Endothelial cell of coronary artery (primary cell): ENCODE results near the gene ACLY. TPM values are rescaled to one million over a fixed set of nuclear protein-coding genes. Genes with fewer than 3 reads are reported as not detected.

Experiments
- total RNA-seq: library from RNA; depleted of rRNA; stranded (reverse); fragments of >200 nt; gene quantifications from 2 replicates; pipeline ENCODE4 v1.2.3, GENCODE V29; 2014

ACLY gene
- 202 and 207 TPM in 2 replicates for total RNA-seq

DNA sequence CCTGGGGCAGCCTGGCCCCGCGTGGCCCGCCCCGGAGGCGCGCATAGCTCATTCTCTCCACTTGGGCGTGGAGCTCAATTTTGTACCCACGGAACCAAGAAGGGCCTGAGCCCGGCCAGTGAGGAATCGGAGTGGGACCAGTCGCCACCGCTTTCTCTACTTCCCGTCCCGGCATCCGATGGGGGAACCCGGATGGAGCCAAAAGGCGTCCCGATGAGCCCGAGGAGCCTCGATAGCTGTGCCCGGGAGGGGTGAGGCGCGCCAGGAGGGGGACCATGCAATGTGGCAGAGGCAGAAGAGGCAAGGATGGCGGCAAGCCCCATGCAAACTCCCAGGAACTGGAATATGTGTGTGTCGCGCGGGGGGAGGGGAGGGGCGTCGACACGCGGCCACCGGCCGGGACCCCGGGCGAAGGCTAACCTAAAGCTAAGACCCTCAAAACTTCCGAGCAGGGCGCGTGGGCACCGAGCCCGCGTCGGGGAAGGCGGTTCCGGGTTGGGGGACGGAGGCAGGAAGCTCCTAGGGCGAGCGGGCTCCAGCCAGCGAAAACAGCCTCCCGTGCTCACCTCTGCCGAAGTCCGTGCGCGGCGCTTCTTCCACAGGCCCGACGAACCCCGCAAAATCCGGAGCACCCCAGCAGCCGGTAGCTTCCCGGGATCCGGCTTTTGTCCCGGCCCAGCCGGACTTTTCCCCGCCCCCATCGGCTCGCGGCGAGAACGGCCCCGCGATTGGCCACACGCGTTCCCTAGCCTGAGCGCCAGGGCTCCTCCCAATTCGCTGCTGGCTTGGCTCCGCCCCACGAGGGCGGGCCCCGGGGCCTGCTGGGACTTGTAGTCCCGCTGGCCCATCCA is at the start of gene ACLY:
Gene ACLY, minus strand, starts transcription at position 638 of the 851 bp plus-strand sequence. CDS start 5,078 bp downstream, outside the sequence.

DNA sequence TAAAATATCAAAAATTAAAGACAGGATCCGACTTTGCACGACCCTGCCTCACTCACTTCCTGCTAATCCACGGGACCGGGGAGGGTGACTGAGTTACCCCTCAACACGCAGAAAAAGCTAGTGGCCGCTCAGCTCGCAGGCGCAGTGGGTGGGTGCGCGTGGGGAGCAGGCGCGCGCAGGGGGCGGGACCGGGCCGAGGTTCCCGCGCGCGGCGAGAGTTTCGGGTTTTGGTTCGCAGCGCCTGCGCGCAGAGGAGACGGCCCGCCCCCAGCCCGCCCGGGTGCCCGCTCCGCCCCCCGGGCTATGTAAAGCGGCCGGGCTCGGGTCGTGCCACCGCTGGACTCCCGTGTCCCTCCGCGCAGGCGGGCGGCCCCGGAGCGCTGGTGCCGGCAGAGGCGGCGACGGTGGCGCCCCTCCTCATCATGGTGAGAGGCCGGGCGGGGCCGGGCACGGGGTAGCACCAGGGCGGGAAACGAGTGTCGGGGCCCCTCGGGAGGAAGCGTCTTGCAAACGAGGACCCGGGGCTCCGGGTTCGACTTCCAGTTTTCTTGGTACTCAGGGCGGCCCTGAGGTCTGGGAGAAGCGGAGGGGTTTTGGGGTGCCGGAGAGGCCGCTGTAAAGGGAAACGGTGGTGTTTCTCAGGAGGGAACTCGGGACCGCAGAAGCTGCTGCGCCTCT is 47.9 kb upstream of the ACLY start, which contains the start of gene CNP:
Gene CNP, plus strand, starts transcription at position 333 of the 678 bp plus-strand sequence. Its CDS starts 90 bp downstream, at position 423.

DNA sequence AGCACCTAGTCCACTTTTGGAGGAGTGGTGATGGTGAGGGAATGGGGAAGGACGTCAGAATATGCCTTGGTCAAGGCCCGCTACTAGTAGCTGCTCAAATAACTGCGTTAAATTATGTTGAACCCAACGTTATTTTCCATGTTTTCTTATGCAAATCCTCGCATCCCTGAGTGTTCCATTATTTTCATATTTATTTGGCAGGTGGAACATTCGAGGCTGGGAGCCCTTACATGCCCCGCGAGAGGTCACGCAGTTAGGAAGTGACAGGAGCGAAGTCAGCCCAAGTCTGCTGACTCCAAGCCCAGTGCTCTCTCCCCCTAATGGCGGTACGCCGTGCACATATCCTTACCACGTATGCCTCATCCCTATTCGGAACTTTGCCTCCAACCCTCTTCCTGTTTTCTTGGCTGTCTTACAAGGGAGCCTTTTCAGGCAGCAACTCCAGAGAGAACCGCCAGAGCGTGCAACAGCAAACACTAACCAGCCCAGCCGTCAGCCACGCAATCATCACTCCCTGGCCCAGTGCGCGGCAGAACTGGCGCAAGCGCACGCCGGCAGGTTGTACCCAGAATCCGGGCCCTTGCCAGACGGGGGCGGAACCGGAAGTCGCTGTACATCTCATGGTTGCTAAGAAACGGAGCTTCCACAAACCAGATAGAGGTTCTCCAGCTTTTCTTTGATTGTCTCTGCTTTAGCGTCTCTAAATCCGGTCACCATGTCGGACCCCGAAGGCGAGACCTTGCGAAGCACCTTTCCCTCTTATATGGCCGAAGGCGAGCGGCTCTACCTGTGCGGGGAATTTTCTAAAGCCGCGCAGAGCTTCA is 11.5 kb upstream of the ACLY start, which contains the start of gene ODAD4:
Gene ODAD4, plus strand, starts transcription at position 609 of the 824 bp plus-strand sequence. Its CDS starts 107 bp downstream, at position 716.

DNA sequence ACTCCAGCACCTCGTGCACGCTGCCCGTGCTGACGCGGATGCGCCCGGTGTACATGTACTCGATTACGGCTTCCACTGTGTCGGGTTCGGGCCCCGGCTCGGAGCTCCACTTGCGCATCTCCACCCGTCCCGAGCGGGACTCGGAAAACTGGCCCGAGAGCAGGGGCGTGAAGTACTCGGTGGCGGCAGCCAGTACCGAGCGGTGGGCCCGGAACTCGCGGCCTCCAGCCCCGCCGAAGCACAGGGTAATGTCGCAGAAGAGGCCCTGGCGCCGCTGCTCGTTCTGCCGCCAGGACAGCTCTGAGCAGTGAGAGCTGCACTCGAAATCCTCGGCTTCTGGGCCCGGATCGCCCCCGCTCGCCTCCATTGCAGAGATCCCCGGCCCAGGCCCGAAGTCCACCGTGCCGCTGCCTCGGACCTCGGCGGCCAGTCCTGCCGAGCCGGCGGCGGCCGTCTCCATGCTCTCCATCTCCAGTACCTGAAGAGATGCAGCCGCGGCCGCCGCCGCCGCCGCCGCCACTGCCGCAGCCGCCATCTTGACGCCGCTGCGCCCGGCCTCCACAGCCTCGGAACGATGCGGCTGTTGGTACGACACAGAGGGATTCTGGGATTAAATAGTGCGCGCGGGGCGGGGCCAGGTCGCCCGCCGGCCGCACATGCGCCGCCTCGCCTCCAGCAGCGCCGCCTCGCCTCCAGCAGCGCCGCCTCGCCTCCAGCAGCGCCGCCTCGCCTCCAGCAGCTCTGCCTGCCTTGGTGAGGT is 53.7 kb downstream of the ACLY start, which contains the start of gene KLHL11:
Gene KLHL11, minus strand, starts transcription at position 588 of the 760 bp plus-strand sequence. Its CDS starts 53 bp downstream, at position 535.

DNA sequence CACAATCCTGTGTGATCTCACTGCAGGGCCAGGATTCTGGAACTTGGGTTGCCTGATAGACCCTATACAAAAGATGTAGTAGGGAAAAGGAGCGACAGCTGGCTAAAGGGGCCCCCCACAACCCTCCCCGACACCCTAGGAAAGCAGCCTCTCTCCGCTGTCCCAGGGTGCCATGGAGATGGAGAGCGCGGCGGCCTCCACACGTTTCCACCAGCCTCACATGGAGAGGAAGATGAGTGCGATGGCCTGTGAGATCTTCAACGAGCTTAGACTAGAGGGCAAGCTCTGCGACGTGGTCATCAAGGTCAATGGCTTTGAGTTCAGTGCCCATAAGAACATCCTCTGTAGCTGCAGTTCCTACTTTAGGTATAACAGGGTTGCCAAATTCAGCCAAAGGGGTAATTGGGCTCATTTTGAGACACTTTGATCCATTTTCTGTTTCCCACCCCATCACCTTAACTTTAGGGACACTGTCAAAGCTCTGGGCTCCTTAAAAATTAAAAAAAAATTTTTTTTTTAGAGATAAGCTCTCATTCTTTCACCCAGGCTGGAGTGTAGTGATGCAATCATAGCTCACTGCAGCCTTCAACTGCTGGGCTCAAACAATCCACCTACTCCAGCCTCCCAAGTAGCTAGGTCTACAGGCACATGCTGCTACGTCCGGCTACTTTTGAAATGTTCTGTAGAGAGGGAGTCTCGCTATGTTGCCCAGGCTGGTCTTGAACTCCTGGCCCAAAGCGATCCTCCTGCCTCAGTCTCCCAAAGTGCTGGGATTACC is 80.8 kb downstream of the ACLY start, which contains the start of gene KLHL10:
Gene KLHL10, plus strand, starts transcription at position 65 of the 778 bp plus-strand sequence. Its CDS starts 108 bp downstream, at position 173.

DNA sequence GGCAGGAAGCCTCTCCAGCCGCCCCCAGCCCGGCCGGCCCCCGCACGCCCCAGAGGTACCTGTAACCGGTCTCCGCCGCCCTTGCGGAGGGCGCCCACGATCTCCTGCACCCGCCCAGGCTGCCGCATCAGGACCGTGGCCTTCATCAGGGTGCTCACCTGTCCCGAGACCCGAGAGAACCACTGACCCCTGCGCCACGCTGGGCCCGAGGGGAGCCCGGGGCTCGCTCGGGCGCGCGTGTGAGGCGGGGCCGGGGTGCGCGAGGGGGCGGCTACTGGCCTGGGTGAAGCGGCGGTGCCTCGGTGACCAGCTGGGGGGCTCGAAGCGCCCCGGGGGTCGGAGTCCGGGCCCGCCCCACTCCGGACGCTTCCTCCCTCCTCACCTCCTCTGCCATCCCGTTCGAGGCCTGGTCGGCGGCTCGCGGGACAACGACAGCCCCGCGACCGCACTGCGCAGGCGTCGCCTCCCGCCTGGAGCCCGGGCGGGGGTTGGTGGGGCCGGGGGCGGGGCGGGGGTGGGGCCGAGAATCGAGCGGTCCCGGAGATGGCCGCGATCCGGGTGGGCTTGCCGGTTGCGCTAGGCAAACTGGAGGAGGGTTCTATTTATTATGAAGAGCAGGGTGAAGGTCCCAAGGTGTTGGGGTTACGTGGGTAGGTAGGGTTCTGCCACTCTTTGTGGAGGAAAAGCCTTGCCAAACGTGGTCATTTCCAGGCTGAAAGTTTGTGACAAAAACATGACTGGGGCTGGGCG is 82.8 kb downstream of the ACLY start, which contains the start of gene NT5C3B:
Gene NT5C3B, minus strand, starts transcription at position 433 of the 750 bp plus-strand sequence. Its CDS starts 39 bp downstream, at position 394.

Other genes with a start within 250 kb of the ACLY start
- 68.4 and 86.9 TPM in 2 replicates for gene EIF1, start 230.1 kb downstream of the ACLY start, total RNA-seq
- not detected in 2 replicates for gene GAST, start 206.6 kb downstream of the ACLY start, total RNA-seq
- 0.28 and 0.36 TPM in 2 replicates for gene HAP1, start 184.3 kb downstream of the ACLY start, total RNA-seq
- 79.8 and 113 TPM in 2 replicates for gene JUP, start 132.2 kb downstream of the ACLY start, total RNA-seq
- gene P3H4, start 107.0 kb downstream of the ACLY start, total RNA-seq: 62.4 and 107 TPM in 2 replicates
- gene FKBP10, start 105.9 kb downstream of the ACLY start, total RNA-seq: 103 and 201 TPM in 2 replicates
- gene NT5C3B, start 82.7 kb downstream of the ACLY start, total RNA-seq: 54.4 and 54.8 TPM in 2 replicates
- gene KLHL10, start 81.1 kb downstream of the ACLY start, total RNA-seq: 0.18 TPM in 1 of 2 replicates, not detected in the other
- 23.9 and 26.9 TPM in 2 replicates for gene KLHL11, start 53.5 kb downstream of the ACLY start, total RNA-seq
- gene ODAD4, start 11.7 kb upstream of the ACLY start, total RNA-seq: 0.18 and 0.28 TPM in 2 replicates
- 50.8 and 58.7 TPM in 2 replicates for gene CNP, start 47.8 kb upstream of the ACLY start, total RNA-seq
- gene DNAJC7, start 98.5 kb upstream of the ACLY start, total RNA-seq: 92.2 and 100 TPM in 2 replicates
- gene NKIRAS2, start 101.1 kb upstream of the ACLY start, total RNA-seq: 30.4 and 33.5 TPM in 2 replicates
- 0.09 and 0.28 TPM in 2 replicates for gene C17orf113, start 131.7 kb upstream of the ACLY start, total RNA-seq
- gene ZNF385C, start 179.5 kb upstream of the ACLY start, total RNA-seq: not detected in 2 replicates
- 4.0 and 6.8 TPM in 2 replicates for gene DHX58, start 193.8 kb upstream of the ACLY start, total RNA-seq
- 6.9 and 13.9 TPM in 2 replicates for gene KAT2A, start 202.4 kb upstream of the ACLY start, total RNA-seq
- gene HSPB9, start 203.9 kb upstream of the ACLY start, total RNA-seq: not detected in 2 replicates
- 77.1 and 79.1 TPM in 2 replicates for gene RAB5C, start 236.0 kb upstream of the ACLY start, total RNA-seq